CD4-positive, alpha-beta T cell treated with Interleukin-15 for 4 hours (primary cell): ENCODE measurements around the gene RPS6KA5.
"Not testable (repeated sequence)": the region's sequence is repeated elsewhere in the genome, so short reads cannot be mapped to it uniquely, and the experiment has no call there.

Source experiments
- DNase-seq: peaks from one replicate; pipeline ENCODE4 v3.0.0-alpha.2; 2020; ENCODE audit warnings: low spot score

Gene RPS6KA5

GRCh38 chr14:91065266-91065665 is 4.8 kb upstream of the RPS6KA5 start:
- no peak for DNase-seq

DNA sequence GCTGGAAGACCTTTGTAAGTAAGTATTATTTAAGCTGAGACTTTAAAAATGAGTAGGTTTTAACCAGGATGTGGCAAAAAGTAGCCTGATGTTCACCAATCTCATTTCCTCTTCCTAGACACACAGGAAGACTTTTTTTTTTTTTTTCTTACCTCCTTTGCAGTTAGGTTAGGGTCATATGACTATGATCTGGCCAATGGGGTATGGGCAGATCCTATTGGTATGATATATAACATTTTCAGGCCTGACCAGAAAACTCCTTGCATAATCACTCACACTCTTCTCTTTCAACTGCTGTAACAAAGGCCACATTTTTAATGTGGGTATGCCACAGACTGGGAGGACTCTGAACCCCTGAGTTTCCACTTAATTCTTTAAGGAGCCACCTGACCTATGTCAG is 2.7 kb upstream of the RPS6KA5 start:
- DNase-seq: peak; percentile 64

- DNase-seq: no peak
Observed at GRCh38 chr14:91062600-91062999, 2.2 kb upstream of the RPS6KA5 start.

DNA sequence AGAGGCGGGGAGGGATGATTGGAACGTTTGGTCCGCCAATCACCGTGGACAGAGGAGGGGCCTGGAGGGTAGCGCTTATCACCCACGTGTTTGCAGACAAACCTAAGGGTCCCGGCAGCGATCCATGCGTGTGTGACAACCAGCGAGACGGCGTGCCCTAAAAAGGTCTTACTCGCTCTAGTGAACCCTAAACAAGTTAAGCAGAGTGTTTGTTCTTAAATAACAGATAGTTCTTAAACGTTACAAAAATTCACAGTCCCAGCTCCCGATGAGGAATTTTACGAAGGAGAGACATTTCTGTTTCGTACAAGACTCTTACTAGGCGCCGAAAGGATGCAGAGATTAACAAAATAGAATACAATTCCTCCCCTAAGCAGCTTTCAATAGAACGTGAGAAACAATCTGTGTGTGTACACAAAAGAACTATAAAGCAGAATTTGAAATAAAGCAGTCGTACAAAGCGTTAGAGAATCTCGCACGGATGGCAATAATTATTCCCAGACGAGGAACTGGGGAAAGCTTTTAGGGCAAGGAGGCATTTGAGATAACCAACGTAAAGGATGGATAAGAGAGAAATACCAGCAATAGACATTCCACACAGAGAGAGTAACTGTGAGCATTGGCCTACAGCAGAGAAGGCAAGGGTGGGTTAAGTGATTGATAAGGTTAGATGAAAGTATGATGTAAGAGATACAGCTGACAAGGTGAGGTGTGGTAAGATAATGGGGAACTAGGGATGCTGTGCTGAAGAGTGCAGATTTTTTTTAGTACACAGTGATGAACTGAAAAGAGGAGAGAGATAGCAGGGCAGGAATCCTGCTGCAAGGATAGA is 831 bp upstream of the RPS6KA5 start:
- DNase-seq: no peak

DNA sequence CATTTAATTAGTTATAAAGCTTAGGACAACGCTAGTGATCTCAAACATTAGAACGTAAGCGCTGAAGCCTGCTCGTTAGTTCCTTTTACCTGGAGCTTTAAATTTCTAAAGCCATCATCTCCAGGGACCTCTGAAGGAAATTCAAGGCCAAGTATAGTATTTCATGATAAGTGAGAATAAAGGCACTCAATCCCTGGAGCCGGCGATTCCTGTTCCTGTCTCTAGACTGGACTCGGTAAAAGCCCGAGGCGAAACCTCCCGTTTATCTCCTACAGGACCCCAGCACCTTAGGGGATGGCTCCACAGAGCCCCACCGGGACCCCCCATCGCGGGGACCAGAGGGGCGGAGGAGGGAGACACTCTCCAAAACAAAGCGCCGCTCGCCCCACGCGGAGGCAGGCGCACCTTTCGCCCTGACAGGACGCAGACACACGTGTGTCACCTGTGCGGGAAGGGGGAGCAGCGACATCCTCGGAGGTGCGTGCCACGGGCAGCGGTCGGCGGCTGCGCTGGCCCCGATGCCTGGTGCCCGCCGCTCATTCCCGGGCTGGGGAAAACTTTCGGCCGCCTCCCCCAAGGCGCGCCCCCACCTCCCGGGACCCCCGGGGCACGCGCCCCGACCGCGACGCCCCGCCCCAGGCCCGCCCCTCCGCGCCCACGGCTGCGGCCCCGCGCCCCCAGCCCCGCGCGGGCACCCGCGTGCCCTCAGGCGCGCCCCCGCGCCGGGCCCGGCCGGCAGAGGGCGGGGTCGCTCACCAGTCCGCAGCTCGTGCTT is 678 bp downstream of the RPS6KA5 start:
- peak; percentile 50 for DNase-seq

- no peak for DNase-seq
Observed at GRCh38 chr14:91058042-91058581, 2.3 kb downstream of the RPS6KA5 start.

DNA sequence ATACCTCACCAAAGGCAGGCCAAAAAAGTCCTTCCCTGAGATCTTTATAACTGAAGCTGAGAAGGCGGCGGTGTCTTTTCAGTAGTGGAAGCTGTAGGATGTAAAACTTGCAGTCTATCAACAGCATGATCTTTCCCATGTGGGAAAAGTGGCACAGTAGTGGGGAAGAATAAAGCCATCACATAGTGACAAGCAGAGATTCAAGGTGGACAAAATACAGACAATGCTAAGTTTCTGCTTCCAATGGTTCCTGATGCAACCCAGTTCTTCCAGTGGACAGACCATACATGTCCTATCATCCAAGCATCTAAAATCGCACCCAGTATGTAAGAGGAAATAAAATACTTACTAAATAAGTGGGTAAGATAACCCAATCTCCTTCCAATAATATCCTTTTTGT is 4.1 kb downstream of the RPS6KA5 start:
- DNase-seq: no peak

GRCh38 chr14:91055016-91055415 is 5.4 kb downstream of the RPS6KA5 start:
- DNase-seq: no peak

GRCh38 chr14:91048676-91049075 is 11.8 kb downstream of the RPS6KA5 start:
- no peak for DNase-seq

GRCh38 chr14:91048265-91048664 is 12.2 kb downstream of the RPS6KA5 start:
- no peak for DNase-seq

DNA sequence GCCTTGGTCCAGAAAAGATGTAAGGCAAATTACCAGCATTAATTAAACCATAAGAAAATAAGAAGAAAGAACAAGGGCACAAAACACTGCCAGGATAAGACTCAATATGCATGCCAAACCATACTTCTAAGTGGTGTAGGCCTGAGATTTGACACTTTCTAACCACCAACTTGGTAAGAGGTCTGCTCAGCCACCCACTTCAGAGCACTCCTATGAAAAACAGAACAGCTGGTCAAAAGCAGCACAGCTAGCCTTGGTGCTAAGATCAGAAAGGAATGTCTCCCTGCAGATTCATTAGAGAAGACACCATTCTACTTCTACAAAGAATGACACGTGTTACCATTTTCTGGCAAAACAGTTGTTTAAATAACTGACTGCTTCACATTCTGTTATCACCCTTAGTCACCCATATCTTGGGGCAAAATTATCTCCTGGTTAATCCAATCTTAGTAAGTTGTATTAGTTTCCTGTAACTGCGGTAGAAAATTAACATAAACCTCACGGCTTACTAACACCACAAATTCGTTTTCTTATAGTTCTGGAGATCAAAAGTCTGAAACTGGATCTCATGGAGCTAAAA is 13.2 kb downstream of the RPS6KA5 start:
- DNase-seq: peak; percentile 10

- DNase-seq: no peak
Observed at GRCh38 chr14:91046488-91047072, 13.9 kb downstream of the RPS6KA5 start.

DNA sequence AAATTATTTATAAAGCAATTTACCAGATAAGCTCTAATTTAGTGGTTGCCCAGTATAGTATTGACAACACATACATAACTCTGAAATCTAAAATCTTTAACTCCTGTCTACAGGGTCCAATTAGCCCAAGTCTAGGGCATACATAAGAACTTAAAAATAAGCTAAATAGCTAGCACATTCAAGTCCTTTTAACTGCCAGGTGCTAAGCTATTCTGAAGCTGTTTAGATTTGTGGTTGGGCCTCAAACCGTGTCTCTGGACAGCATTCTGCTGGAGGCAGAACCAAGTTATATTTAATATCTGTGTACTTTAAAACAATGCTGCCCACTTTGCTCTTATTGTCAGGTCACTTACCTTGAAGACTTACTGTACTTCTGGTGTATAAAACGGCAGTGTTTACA is 19.0 kb downstream of the RPS6KA5 start:
- no peak for DNase-seq

DNA sequence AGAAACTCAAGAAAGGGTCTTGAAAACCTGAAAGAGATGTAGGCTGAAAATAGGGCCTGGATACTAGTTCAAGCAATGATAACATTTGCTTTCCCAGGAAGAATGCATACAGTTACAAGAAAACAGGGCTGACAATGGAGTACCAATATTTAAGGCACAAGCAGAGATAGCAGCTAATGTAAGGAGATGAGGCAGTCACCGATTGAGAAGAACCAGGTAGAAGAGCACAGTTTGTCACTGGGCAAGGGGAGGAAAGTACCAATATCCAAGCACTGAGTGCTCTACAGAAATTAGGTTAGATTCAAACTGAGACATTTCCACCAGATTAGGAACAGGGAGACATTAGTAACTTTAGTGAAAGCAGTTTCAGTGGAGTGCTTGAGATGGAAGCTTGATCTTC is 19.9 kb downstream of the RPS6KA5 start:
- DNase-seq: no peak

DNA sequence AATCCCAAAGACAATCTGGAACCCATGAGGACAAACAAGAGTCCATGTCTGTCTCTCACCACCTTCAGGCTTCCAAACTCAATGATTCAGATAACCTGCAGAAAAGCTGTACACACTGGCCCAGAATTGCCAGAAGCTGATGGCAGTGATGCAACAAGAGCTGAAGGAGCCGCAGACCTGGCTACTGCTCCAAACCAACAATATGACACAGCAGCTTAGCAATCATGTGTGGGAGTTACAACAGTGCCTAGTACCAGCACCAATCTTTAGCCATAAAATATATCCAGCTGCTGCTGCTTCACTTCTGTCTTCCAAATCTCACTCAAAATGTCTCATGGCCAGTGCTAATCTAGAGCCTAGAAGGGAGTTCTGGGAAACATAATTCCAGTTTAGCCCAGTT is 22.0 kb downstream of the RPS6KA5 start:
- no peak for DNase-seq

DNA sequence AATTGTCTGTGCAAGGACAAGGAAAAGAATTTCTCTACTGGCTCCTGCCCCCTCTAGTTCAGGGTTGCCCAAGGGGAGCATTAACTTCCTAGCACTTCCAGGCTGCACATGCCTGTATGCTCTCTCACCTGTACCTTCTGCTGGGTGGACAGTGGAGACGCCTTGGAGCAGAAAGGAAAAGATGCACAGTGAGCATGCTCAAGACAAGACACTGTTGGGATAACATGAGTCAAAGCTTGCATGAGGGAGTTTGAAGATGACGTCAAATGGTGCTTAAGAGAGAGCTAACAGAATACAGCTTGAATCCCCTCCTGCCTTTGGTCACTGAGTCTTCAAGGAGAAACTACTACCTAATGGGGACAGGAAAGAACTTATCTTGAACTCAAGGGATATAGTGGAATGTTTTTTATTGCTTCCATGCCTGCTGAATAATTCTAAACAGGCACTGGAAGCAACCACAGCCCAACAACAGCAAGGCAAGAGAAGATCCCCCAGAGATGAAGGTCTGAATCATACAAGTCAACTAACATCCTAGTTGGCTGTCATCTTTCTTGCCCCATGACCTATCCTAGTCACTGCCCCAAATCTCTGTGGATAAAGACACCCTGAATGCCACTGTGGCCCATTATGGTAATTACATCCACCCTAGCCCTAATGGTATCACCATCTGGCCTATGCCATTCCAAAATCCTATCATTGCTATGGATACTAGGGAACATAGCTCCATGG is 23.5 kb downstream of the RPS6KA5 start:
- DNase-seq: no peak

- no peak for DNase-seq
Observed at GRCh38 chr14:91035855-91036254, 24.6 kb downstream of the RPS6KA5 start.

DNA sequence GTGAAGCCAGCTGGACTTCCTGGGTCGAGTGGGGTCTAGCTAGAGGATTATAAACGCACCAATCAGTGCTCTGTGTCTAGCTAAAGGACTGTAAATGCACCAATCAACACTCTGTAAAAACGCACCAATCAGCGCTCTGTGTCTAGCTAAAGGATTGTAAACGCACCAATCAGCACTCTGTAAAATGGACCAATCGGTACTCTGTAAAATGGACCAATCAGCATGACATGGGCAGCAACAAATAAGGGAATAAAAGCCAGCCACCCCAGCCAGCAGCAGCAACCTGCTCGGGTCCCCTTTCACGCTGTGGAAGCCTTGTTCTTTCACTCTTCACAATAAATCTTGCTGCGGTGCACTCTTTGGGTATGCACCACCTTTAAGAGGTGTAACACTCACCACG is 26.1 kb downstream of the RPS6KA5 start:
- DNase-seq: not testable (repeated sequence)

DNA sequence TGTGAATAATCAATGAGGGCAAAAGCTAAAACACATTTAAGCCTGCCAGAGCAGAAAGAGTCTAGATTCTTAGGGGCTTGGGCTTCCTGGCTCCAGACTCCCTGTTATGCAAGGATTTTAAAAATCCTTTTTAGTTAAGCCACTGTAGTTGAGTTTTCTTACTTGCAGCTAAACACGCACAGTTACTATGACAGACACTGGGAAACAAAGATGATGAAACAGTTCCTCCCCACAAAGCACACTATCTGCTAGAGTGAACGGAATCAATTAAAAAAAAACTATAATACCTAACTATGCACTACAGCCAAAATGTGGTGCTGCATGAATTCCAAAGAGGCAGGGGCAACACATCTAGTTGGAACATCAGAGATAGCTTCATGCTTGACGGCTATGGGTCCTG is 28.2 kb downstream of the RPS6KA5 start:
- no peak for DNase-seq

- no peak for DNase-seq
Observed at GRCh38 chr14:91031666-91032065, 28.8 kb downstream of the RPS6KA5 start.

DNA sequence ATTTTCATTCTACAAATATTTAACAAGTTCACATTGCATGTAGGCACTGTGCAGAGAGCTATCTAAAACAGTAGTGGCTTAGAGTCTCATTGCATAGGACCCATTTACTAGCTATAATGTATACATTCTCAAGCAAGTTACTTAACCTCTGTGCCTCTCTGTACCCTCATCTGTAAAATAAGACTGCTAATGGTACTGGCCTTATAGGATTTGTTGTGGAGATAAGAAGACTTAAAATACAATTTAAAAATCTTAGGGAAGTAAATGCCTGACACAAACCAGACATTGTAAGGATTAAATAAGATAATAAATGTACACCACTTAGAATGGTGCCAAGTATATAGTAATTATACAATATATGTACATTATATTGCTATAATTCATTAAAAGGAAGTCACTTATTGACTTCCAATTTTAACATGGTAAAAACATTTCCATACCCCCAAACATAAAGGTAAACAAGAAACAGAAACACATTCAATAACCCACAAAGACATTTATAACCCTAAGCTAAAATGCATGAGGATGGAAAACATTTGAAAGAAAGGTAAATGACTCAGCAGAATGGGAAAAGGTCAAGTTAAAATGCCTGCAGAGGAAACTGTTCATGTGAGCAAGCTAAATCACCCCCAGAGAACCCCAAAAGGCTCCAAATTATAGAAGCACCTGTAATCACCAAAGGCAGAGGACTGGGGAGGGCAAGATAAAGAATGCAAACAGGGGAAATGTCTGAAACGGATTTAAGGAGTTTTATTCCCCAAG is 30.8 kb downstream of the RPS6KA5 start:
- no peak for DNase-seq
